ENCODE results near the gene CTNS. TPM values are rescaled to one million over a fixed set of nuclear protein-coding genes. Genes with fewer than 3 reads are reported as not detected.
A peak's percentile ranks its signal among the peaks of the same experiment; 100 is the strongest.
"Not testable (repeated sequence)": the region's sequence is repeated elsewhere in the genome, so short reads cannot be mapped to it uniquely, and the experiment has no call there.

CTNS gene
- total RNA-seq, 1 experiment from 2014 or later, result 17.1 TPM

- DNase-seq (ENCODE audit: low read depth), result no peak
Observed at GRCh38 chr17:3685174-3685573, 48.6 kb downstream of the CTNS start.

- no peak for DNase-seq (ENCODE audit: low read depth)
Observed at GRCh38 chr17:3688027-3688553, 51.5 kb downstream of the CTNS start.

GRCh38 chr17:3688852-3689261 is 52.3 kb downstream of the CTNS start:
- no peak for DNase-seq (ENCODE audit: low read depth)

GRCh38 chr17:3689262-3690093 is 52.9 kb downstream of the CTNS start:
- no peak for DNase-seq (ENCODE audit: low read depth)

GRCh38 chr17:3690094-3690715 is 53.6 kb downstream of the CTNS start:
- no peak for DNase-seq (ENCODE audit: low read depth)

- DNase-seq (ENCODE audit: low read depth), result no peak
Observed at GRCh38 chr17:3691617-3692067, 55.1 kb downstream of the CTNS start.

- DNase-seq (ENCODE audit: low read depth), result no peak
Observed at GRCh38 chr17:3692346-3692745, 55.8 kb downstream of the CTNS start.

- no peak for DNase-seq (ENCODE audit: low read depth)
Observed at GRCh38 chr17:3693141-3693540, 56.6 kb downstream of the CTNS start.

- peak; percentile 37 for DNase-seq (ENCODE audit: low read depth)
Observed at GRCh38 chr17:3693829-3694231, 57.3 kb downstream of the CTNS start.

GRCh38 chr17:3695129-3695722 is 58.7 kb downstream of the CTNS start:
- DNase-seq (ENCODE audit: low read depth), result peak; percentile 43

GRCh38 chr17:3695723-3696411 is 59.3 kb downstream of the CTNS start, which contains the start of gene P2RX5:
TSS of gene P2RX5 (minus strand) at chr17:3696155. CDS start at chr17:3696005, 150 bp downstream.
- no peak for DNase-seq (ENCODE audit: low read depth)

- no peak for DNase-seq (ENCODE audit: low read depth)
Observed at GRCh38 chr17:3697103-3697476, 60.5 kb downstream of the CTNS start.

GRCh38 chr17:3698139-3698538 is 61.6 kb downstream of the CTNS start:
- no peak for DNase-seq (ENCODE audit: low read depth)

GRCh38 chr17:3699951-3700350 is 63.4 kb downstream of the CTNS start:
- DNase-seq (ENCODE audit: low read depth), result no peak

GRCh38 chr17:3702041-3702539 is 65.5 kb downstream of the CTNS start:
- DNase-seq (ENCODE audit: low read depth), result not testable (repeated sequence)

GRCh38 chr17:3704931-3705717 is 68.6 kb downstream of the CTNS start:
- DNase-seq (ENCODE audit: low read depth), result no peak

GRCh38 chr17:3705718-3705984 is 69.1 kb downstream of the CTNS start:
- DNase-seq (ENCODE audit: low read depth), result not testable (repeated sequence)

- DNase-seq (ENCODE audit: low read depth), result no peak
Observed at GRCh38 chr17:3708366-3708765, 71.8 kb downstream of the CTNS start.

GRCh38 chr17:3710951-3711383 is 74.4 kb downstream of the CTNS start:
- DNase-seq (ENCODE audit: low read depth), result peak; percentile 68
